IMR-90 (cell line): ENCODE measurements around the gene NCS1. TPM values are rescaled to one million over a fixed set of nuclear protein-coding genes. Genes with fewer than 3 reads are reported as not detected.

Source experiments
- ATAC-seq: fragments of 200-7000 bp; cut with Tn5 transposase; 2 replicates; pipeline ENCODE4 v1.9.1; 2020; ENCODE audit warnings: low read depth, mild to moderate bottlenecking, moderate library complexity
- BruUV-seq: library from RNA; stranded (reverse); fragments of 400-500 nt; replicated peaks from 2 replicates; lab custom pipeline; 2021; lab: Mats Ljungman, UMichigan
- CTCF ChIA-PET: fragments of 300-600 bp; formaldehyde crosslinking; extraction: SDS; loops from one replicate; lab custom pipeline; 2021; ENCODE audit warnings: antibody characterized with exemption; lab: Yijun Ruan, JAX
- POLR2A ChIA-PET: fragments of 300-600 bp; sonication (Branson Sonifier 250); formaldehyde crosslinking; loops from one replicate; lab custom pipeline; 2022; ENCODE audit warnings: antibody characterized with exemption; ENCODE audit not compliant: unreplicated experiment; lab: Charles Lee
- DNase-seq: peaks from one replicate; pipeline ENCODE4 v3.0.0; 2013
- H2AFZ ChIP-seq: replicated peaks from 2 replicates; pipeline ENCODE3; 2013; ENCODE audit warnings: low read length, mild to moderate bottlenecking; ENCODE audit not compliant: poor library complexity
- H2AK5ac ChIP-seq: 2 replicates; pipeline ENCODE4 v1.6.1; 2013; ENCODE audit warnings: low read depth, low read length, inconsistent platforms
- H2AK9ac ChIP-seq: replicated peaks from 2 replicates; pipeline ENCODE3; 2013; ENCODE audit warnings: mild to moderate bottlenecking, low read depth, low read length, moderate library complexity; ENCODE audit not compliant: poor library complexity
- H2BK120ac ChIP-seq: 2 replicates; pipeline ENCODE4 v1.6.1; 2013; ENCODE audit warnings: low read depth, low read length, inconsistent platforms
- H2BK15ac ChIP-seq: 3 replicates; pipeline ENCODE4 v1.6.1; 2013; ENCODE audit warnings: low read depth, low read length, inconsistent platforms
- H2BK20ac ChIP-seq: 2 replicates; pipeline ENCODE4 v1.6.1; 2013; ENCODE audit warnings: low read depth, mild to moderate bottlenecking, inconsistent platforms, low read length, moderate library complexity
- H2BK5ac ChIP-seq: 2 replicates; pipeline ENCODE4 v1.6.1; 2013; ENCODE audit warnings: mild to moderate bottlenecking, low read depth, low read length, inconsistent platforms; ENCODE audit not compliant: poor library complexity, severe bottlenecking
- H3K14ac ChIP-seq: replicated peaks from 2 replicates; pipeline ENCODE4 v1.6.1; 2013; ENCODE audit warnings: low read depth, low read length, inconsistent platforms
- H3K18ac ChIP-seq: 2 replicates; pipeline ENCODE4 v1.6.1; 2013; ENCODE audit warnings: low read depth, low read length, control low read depth
- H3K23ac ChIP-seq: 2 replicates; pipeline ENCODE4 v1.6.1; 2013; ENCODE audit warnings: low read depth, low read length, inconsistent platforms
- H3K27ac ChIP-seq: 2 replicates; pipeline ENCODE4 v1.5.1; 2013; ENCODE audit warnings: mild to moderate bottlenecking, control low read depth, low read length; ENCODE audit not compliant: insufficient read depth
- H3K27me3 ChIP-seq: 2 replicates; pipeline ENCODE4 v1.6.1; 2013; ENCODE audit warnings: low read length; ENCODE audit not compliant: control insufficient read depth, insufficient read depth
- H3K36me3 ChIP-seq: 2 replicates; pipeline ENCODE4 v1.6.1; 2013; ENCODE audit warnings: low read length, mixed read lengths; ENCODE audit not compliant: control insufficient read depth, insufficient read depth
- H3K4ac ChIP-seq: 2 replicates; pipeline ENCODE4 v1.6.1; 2013; ENCODE audit warnings: low read depth, low read length, inconsistent platforms
- H3K4me1 ChIP-seq: 2 replicates; pipeline ENCODE4 v1.6.1; 2013; ENCODE audit warnings: low read length, mixed read lengths; ENCODE audit not compliant: control insufficient read depth, insufficient read depth
- H3K4me2 ChIP-seq: 2 replicates; pipeline ENCODE4 v1.6.1; 2013; ENCODE audit warnings: low read depth, mild to moderate bottlenecking, control low read depth, low read length, moderate library complexity
- H3K4me3 ChIP-seq: 2 replicates; pipeline ENCODE4 v1.5.1; 2013; ENCODE audit warnings: low read depth, mild to moderate bottlenecking, control low read depth, low read length, moderate library complexity; ENCODE audit not compliant: insufficient read depth
- H3K56ac ChIP-seq: 2 replicates; pipeline ENCODE4 v1.6.1; 2013; ENCODE audit warnings: low read length, inconsistent platforms; ENCODE audit not compliant: insufficient read depth; ENCODE audit errors: extremely low read depth
- H3K79me1 ChIP-seq, 2 experiments: 2 replicates each; pipeline ENCODE4 v1.6.1; 2013; ENCODE audit warnings: low read length in 2 of 2, inconsistent platforms in 1 of 2, low read depth in 1 of 2
- H3K9ac ChIP-seq: 2 replicates; pipeline ENCODE4 v1.6.1; 2013; ENCODE audit warnings: low read depth, low read length, control low read depth
- H3K9me1 ChIP-seq: 2 replicates; pipeline ENCODE4 v1.6.1; 2013; ENCODE audit warnings: low read length, inconsistent platforms; ENCODE audit not compliant: insufficient read depth
- H3K9me3 ChIP-seq: 2 replicates; pipeline ENCODE4 v1.6.1; 2013; ENCODE audit warnings: low read length; ENCODE audit not compliant: control insufficient read depth, insufficient read depth
- H4K20me1 ChIP-seq: 2 replicates; pipeline ENCODE4 v1.6.1; 2013; ENCODE audit warnings: low read length, inconsistent platforms; ENCODE audit not compliant: insufficient read depth
- H4K5ac ChIP-seq: 2 replicates; pipeline ENCODE4 v1.6.1; 2013; ENCODE audit warnings: mild to moderate bottlenecking, low read depth, low read length, control low read depth
- H4K8ac ChIP-seq, 2 experiments: 2 replicates each; pipeline ENCODE4 v1.6.1; 2013; ENCODE audit warnings: low read depth in 2 of 2, low read length in 2 of 2, control low read depth in 1 of 2, inconsistent platforms in 1 of 2
- H4K91ac ChIP-seq: 2 replicates; pipeline ENCODE4 v1.6.1; 2013; ENCODE audit warnings: low read depth, low read length, inconsistent platforms; ENCODE audit not compliant: insufficient read depth
- BHLHE40 ChIP-seq: fragments of 150-350 bp; IDR thresholded peaks from 2 replicates; pipeline ENCODE4 v1.6.1; 2016; ENCODE audit warnings: mild to moderate bottlenecking, low read depth, low read length
- CEBPB ChIP-seq: IDR thresholded peaks from 2 replicates; pipeline ENCODE4 v1.6.1; 2012; ENCODE audit warnings: low read depth, low read length, improper control_type of control experiment
- CTCF ChIP-seq: conservative IDR thresholded peaks from 2 replicates; pipeline ENCODE4 v1.5.1; 2012; ENCODE audit warnings: mild to moderate bottlenecking, low read depth, low read length, improper control_type of control experiment
- FOS ChIP-seq: fragments of 150-350 bp; IDR thresholded peaks from 2 replicates; pipeline ENCODE4 v1.6.1; 2016; ENCODE audit warnings: low read depth, low read length
- MAFK ChIP-seq: IDR thresholded peaks from 2 replicates; pipeline ENCODE4 v1.6.1; 2012; ENCODE audit warnings: low read depth, low read length, improper control_type of control experiment
- MAZ ChIP-seq: IDR thresholded peaks from 2 replicates; pipeline ENCODE4 v1.6.1; 2012; ENCODE audit warnings: low read depth, mild to moderate bottlenecking, low read length, improper control_type of control experiment, moderate library complexity, borderline replicate concordance
- MXI1 ChIP-seq: IDR thresholded peaks from 2 replicates; pipeline ENCODE4 v1.6.1; 2012; ENCODE audit warnings: low read depth, mild to moderate bottlenecking, low read length, moderate library complexity, borderline replicate concordance
- NFE2L2 ChIP-seq: fragments of 150-350 bp; IDR thresholded peaks from 2 replicates; pipeline ENCODE4 v1.6.1; 2016; ENCODE audit warnings: low read depth, mild to moderate bottlenecking, low read length
- POLR2A ChIP-seq: IDR thresholded peaks from 2 replicates; pipeline ENCODE4 v1.6.1; 2012; ENCODE audit warnings: mild to moderate bottlenecking, low read depth, low read length
- RCOR1 ChIP-seq: IDR thresholded peaks from 2 replicates; pipeline ENCODE4 v1.6.1; 2012; ENCODE audit warnings: mild to moderate bottlenecking, low read length, improper control_type of control experiment; ENCODE audit not compliant: insufficient replicate concordance
- USF2 ChIP-seq: fragments of 150-350 bp; IDR thresholded peaks from 2 replicates; pipeline ENCODE4 v1.6.1; 2017; ENCODE audit warnings: mild to moderate bottlenecking, antibody characterized with exemption, low read length, low read depth
- WGBS, 2 experiments: methylation state at CpG; one replicate each; pipeline versions ENCODE4 v1.1.5 to v1.1.7; 2013; ENCODE audit warnings: missing lambda C conversion rate in 2 of 2; ENCODE audit not compliant: insufficient read length in 1 of 2; ENCODE audit errors: extremely low coverage in 2 of 2; 5-methylcytosine and 5-hydroxymethylcytosine counted together
- dilution Hi-C: fragments of 300-500 bp; cut with HindIII; formaldehyde crosslinking; loops from one replicate; pipeline ENCODE4 v1.14.3; 2018; ENCODE audit warnings: low sequenced_read_pairs; ENCODE audit not compliant: unreplicated experiment
- in situ Hi-C: fragments of 300-500 bp; cut with MboI; formaldehyde crosslinking; loops from 3 replicates; pipeline ENCODE4 v1.14.3; 2019; ENCODE audit warnings: low sequenced_read_pairs, inconsistent platforms, mixed read lengths
- intact Hi-C: fragments of 100-400 bp; cut with micrococcal nuclease; formaldehyde crosslinking; loops from 2 replicates; pipeline ENCODE4 v1.10.0; 2022
- polyA plus RNA-seq, 3 experiments: library from polyadenylated mRNA; depleted of rRNA; stranded (reverse); fragments of >200 nt; gene quantifications; 2 replicates each; pipeline ENCODE4 v1.2.3, GENCODE V29; 2012; ENCODE audit warnings: low replicate concordance in 1 of 3
- total RNA-seq: library from RNA; depleted of rRNA; stranded (reverse); fragments of >200 nt; gene quantifications from 2 replicates; pipeline ENCODE4 v1.2.3, GENCODE V29; 2012

NCS1 gene
- total and polyA plus RNA-seq, 2 of the 4 experiments (the other 2 are of a cell fraction) = 41.0 to 60.5 TPM

DNA sequence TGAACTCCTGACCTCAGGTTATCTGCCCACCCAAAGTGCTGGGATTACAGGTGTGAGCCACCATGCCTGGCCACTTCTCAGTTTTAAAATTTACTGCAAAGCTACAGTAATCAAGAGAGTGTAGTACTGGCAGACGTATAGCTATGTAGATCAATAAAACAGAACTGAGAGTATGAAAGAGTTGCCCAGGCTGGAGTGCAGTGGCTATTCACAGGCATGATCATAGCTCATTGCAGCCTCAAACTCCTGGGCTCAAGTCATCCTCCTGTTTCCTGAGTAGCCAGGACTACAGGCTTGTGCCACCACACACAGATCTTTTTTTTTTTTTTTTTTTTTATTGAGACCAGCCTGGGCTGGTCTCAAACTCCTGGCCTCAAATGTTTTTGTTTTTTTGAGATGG lies 26.5 kb upstream of the NCS1 start:
- POLR2A ChIA-PET = no interaction called here
- WGBS, 2 experiments = no CpG with 5 or more reads among the region's 1 CpG
- Histone ChIP-seq H3K14ac (no peak overlapping the region), H3K9me3 (no peaks in the 10 kb centered on the region), H3K36me3 (no peaks in the 10 kb centered on the region), H3K27ac (no peak overlapping the region), H2BK20ac (no peak overlapping the region), H4K20me1 (no peaks in the 10 kb centered on the region), H3K27me3 (no peaks in the 10 kb centered on the region), H2AK5ac (no peak overlapping the region), H2AK9ac (no peak overlapping the region), H3K56ac (no peak overlapping the region), H4K8ac (no peak overlapping the region), H3K79me1 (no peaks in the 10 kb centered on the region), H3K4ac (no peak overlapping the region), H3K4me1 (peaks cover 5% of the 10 kb centered on the region; the same call in 1 of the 2 replicates), H4K5ac (no peak overlapping the region), H3K4me2 (no peak overlapping the region), H2BK120ac (no peak overlapping the region), H3K9ac (no peak overlapping the region), H2BK5ac (no peak overlapping the region), H3K9me1 (0 out of 2 replicates have a peak, but pooled peaks cover 2% of the 10 kb centered on the region), H4K91ac (no peak overlapping the region), H3K4me3 (no peak overlapping the region), H2AFZ (no peak overlapping the region), H3K18ac (no peak overlapping the region), H3K23ac (no peak overlapping the region), H2BK15ac (no peak overlapping the region)
- ATAC-seq (no peak), DNase-seq (no peak)
- CTCF ChIA-PET = no interaction called here
- no TSS peak for BruUV-seq
- dilution Hi-C loops (no loop called here), in situ Hi-C loops (no loop called here), intact Hi-C loops (no loop called here)
- TF ChIP-seq USF2 (no peak), MAZ (no peak), MXI1 (no peak), FOS (no peak), POLR2A (no peak), CTCF (no peak), CEBPB (no peak), MAFK (no peak), RCOR1 (no peak), NFE2L2 (no peak), BHLHE40 (no peak)
